ENCODE data around the gene APC2.
"Not testable (repeated sequence)": the region's sequence is repeated elsewhere in the genome, so short reads cannot be mapped to it uniquely, and the experiment has no call there.

APC2 gene

DNA sequence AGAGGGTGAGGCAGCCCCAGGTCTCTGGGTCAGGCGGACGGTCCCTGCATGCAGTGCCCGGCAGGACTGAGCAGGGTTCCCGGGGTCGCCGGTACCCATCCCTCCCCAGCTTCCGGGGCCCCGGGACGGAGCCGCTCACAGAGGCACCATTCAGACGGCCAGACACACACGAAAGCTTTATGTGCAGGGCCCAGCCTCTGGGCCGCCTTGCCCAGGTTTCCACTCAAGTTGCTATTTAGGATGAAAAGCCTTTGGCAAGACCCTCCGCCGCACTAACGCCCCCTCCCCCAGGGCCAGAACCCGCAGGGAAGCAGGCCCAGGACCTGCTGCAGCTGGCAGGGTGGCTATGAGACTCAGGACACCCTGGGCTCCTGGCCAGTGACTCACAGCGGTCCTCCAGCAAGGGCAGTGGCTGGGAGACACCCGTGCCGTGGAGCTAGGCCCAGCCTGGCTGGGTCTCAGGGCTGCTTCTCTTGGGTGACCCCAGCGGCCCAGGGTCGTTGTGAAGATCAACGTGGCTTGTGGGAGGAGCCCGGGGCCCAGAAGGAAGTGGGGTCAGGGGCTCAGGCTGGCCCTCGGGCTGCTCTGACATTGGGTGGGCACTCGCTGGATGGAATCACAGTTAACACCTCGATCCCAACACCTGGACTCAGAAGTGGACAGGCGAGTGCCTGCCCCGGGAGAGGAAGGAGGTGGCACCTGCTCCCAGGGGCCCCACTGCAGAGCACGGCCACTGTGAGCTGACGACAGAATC lies 24.3 kb downstream of the APC2 start:
- in situ Hi-C loops (cut with HindIII; ENCODE audit: low sequenced_read_pairs) = no loop called here

- in situ Hi-C loops (cut with HindIII; ENCODE audit: low sequenced_read_pairs) = no loop called here
Observed at GRCh38 chr19:1474765-1475351, 24.9 kb downstream of the APC2 start.

GRCh38 chr19:1475751-1476437 lies 26.0 kb downstream of the APC2 start:
- in situ Hi-C loops (cut with HindIII; ENCODE audit: low sequenced_read_pairs) = no loop called here

DNA sequence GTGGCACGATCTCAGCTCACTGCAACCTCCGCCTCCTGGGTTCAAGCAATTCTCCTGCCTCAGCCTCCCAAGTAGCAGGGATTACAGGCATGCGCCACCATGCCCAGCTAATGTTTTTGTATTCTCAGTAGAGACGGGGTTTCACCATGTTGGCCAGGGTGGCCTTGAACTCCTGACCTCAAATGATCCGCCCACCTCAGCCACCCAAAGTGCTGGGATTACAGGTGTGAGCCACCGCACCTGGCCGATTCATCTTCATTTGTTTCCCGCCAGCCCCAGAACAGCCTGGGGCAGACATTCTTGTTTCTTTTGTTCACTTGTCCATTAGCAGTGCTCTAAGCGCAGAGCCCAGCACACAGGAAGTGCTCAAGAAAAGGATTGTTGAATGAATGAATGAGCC lies 27.1 kb downstream of the APC2 start:
- in situ Hi-C loops (cut with HindIII; ENCODE audit: low sequenced_read_pairs) = not testable (repeated sequence)

DNA sequence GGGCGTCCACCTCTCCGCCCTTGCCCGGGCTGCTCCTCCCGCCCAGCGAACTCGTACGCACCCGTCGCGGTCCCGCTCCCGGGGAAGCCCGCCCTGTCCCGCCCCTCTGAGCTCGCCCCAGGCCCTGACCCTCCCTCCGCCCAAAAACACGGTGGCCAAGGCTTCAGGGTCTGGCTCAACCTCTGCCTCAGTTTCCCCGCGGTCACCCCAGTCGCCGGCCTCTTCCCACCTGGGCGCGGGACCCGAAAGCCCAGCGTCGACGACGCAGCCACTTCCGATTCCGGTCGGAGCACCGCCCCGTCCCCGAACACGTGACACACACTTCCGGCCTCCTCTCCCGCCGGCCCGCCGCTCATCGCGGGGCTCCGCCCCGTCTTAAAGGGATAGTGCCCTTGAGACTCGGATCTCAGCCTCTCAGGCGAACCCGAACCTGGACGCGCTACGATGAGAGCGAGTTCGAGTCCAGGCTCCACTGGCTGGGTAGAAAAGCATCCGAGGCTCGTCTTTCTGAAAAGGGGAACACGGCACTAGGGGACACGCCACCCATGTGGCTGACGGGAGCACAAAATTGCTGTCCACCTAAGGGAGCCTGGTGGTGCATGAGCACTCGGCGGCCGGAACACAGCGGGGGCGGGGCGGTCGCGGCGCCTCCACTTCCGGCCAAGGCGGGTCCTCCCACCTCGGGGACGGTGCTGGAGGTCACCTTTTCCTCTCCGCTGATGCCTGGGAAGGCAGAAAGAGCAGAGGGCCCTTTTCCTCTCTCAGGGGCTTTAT lies 29.2 kb downstream of the APC2 start, which contains the start of gene C19orf25:
Gene C19orf25, minus strand, starts transcription at position 282 of the 774 bp plus-strand sequence. CDS start 312 bp downstream, outside the sequence.
- in situ Hi-C loops (cut with HindIII; ENCODE audit: low sequenced_read_pairs) = no loop called here

GRCh38 chr19:1481224-1481892 lies 31.4 kb downstream of the APC2 start:
- in situ Hi-C loops (cut with HindIII; ENCODE audit: low sequenced_read_pairs) = no loop called here

DNA sequence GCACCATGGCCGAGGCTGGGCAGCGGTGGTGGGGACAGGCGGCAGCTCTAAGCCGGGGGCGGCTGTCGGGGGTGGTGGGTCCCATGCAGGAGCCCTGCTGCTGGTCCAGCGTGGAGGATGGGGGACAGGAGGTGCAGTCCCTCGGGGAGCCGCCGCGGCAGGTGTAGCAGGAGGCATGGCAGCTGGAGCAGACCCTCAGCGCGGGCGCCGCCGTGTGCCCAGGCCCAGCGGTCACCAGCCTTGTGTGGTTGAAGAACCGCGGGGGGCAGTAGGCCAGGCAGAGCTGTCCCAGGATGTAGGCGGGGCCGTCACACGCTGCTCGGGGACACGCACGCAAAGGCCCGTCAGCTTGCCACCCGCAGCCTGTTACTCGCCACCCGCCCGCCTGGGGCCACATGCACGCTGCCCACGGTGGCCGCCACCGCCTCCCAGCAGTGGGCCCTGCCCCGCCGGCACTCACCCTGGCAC lies 32.0 kb downstream of the APC2 start:
- in situ Hi-C loops (cut with HindIII; ENCODE audit: low sequenced_read_pairs) = no loop called here

DNA sequence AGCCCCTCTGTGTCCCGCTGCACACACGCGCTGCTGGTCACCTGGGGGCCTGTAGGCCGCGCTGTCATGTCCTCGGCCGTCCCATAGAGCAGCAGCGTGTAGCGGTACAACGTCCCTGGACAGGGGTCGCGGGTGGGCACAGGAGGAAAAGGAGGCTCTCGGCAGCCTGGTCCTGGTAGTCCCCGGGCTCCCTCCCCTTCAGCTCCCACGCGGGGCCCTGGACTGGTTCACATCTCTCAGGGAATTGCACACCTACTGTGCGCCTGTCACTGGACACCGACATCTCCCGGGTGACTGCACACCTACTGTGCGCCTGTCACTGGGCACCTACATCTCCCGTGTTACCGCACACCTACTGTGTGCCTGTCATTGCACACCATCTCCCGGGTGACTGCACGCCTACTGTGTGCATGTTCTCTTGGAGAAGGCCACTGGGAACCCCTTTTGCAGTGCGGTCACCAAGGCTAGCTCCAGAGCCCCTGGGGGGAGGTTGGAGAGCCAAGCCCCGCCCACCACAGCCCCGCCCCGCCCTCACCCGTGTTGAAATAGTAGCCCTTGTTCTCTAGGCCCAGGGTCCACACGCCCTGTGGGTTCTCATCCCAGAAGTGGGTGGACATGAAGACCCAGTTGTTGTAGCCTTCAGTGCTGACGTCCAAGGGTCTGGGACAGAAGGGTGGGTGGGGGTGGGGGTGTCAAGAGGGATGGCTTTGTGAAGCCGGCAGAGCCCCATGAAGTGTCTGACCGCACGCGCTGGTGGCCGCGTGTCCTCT lies 32.6 kb downstream of the APC2 start:
- in situ Hi-C loops (cut with HindIII; ENCODE audit: low sequenced_read_pairs) = no loop called here

GRCh38 chr19:1483131-1483978 lies 33.4 kb downstream of the APC2 start:
- in situ Hi-C loops (cut with HindIII; ENCODE audit: low sequenced_read_pairs) = no loop called here

DNA sequence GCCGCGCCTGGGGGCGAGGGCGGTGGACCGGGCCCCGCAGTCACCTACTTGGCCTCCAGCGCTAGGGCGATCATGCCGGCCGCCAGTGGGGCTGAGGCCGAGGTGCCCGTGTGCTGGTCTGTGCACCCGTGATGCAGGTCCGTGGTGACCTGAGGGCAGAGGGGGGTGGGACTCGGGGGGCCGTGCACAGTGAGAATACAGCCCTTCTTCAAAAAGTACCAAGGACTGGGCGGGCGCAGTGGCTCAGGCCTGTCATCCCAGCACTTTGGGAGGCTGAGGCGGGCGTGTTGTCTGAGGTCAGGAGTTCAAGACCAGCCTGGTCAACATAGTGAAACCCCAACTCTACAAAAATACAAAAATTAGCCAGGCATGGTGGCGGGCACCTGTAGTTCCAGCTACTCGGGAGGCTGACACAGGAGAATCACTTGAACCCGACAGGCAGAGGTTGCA lies 34.1 kb downstream of the APC2 start:
- in situ Hi-C loops (cut with HindIII; ENCODE audit: low sequenced_read_pairs) = no loop called here

- in situ Hi-C loops (cut with HindIII; ENCODE audit: low sequenced_read_pairs) = no loop called here
Observed at GRCh38 chr19:1486720-1487575, 37.0 kb downstream of the APC2 start.

- in situ Hi-C loops (cut with HindIII; ENCODE audit: low sequenced_read_pairs) = no loop called here
Observed at GRCh38 chr19:1487576-1488281, 37.8 kb downstream of the APC2 start.

DNA sequence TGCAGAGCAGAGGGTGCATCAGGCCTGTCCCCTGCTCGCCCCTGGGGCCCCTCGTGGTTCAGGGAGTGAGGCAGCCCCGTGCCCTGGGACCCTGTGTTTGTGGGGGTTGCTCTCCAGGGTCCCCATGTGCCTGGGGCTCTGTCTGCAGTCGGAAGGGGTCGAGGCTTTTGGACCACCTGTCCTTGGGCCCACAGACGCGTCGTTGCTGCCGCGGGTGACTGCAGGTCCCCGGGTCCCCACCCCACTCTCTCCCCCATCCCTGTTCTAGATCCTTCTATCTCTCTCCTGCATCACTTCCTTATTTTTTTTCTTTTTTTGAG lies 38.3 kb downstream of the APC2 start:
- in situ Hi-C loops (cut with HindIII; ENCODE audit: low sequenced_read_pairs) = no loop called here

DNA sequence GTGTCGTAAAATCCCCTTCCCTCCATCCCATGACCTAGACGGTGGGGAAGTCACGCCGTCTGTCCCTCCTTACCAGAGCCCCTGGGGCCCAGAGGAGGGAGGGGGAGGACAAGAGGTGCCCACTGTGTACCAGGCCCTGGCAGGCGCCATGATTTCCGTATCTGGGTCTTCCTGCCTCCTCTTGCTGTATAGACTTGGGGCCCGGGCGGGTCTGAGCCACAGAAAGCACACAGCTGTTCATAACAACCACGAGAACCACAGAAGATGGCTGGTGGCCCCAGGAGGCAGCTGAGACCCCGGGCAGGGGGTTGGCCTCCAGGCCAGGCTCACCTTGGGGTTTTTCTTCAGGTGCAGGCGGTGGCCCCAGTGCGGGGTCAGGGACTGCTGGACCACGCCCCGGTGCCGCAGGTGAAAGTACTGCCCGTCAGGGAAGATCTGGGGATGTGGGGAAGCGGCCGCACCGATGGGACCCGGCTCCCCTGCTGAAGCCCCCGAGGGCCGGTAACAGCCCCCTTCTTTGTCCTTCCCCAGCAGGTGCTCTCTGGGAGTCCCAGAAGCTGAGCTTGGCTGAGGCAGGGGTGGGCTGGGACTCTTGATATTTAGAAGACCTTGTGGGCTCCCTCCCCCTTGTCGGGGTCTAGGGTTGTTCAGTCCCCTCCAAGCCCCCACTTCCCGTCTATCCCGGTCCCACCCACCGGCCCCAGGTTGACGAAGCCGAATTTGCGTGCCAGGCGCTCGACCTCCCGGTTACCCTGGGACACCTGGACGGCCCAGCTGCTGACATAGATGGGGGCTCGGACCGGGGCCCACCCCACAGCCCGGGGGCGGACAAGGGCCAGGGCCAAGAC lies 39.8 kb downstream of the APC2 start:
- in situ Hi-C loops (cut with HindIII; ENCODE audit: low sequenced_read_pairs) = no loop called here

GRCh38 chr19:1490311-1491113 lies 40.6 kb downstream of the APC2 start, which contains the start of gene PCSK4:
TSS of gene PCSK4 (minus strand) at chr19:1490350. CDS start at chr19:1490346, 4 bp downstream.
- in situ Hi-C loops (cut with HindIII; ENCODE audit: low sequenced_read_pairs) = no loop called here

Data from DLD1 (cell line).